SK-N-SH (cell line): ENCODE results near the gene SIRPA. TPM values are rescaled to one million over a fixed set of nuclear protein-coding genes. Genes with fewer than 3 reads are reported as not detected.

Experiments used
- CTCF ChIA-PET: fragments of 300-600, 350-600 bp; formaldehyde crosslinking; extraction: SDS; loops from one replicate; lab custom pipeline; 2021; lab: Yijun Ruan, JAX
- POLR2A ChIA-PET: fragments of 350-600 bp; sonication (Branson Sonifier 250); formaldehyde crosslinking; extraction: SDS; loops from one replicate; lab custom pipeline; 2020; ENCODE audit warnings: antibody characterized with exemption, inconsistent platforms; lab: Yijun Ruan, JAX
- DNase-seq: peaks from one replicate; pipeline ENCODE4 v3.0.0; 2012
- H2AFZ ChIP-seq: fragments of 200-600 bp; sonication (generic); 2 replicates; pipeline ENCODE4 v1.8.1; 2016; ENCODE audit warnings: antibody characterized with exemption, mild to moderate bottlenecking, low read depth
- H3F3A ChIP-seq: fragments of 200-600 bp; sonication (generic); replicated peaks from 2 replicates; pipeline ENCODE3; 2016; ENCODE audit warnings: antibody characterized with exemption, mild to moderate bottlenecking; ENCODE audit not compliant: insufficient read depth
- H3K27ac ChIP-seq, 2 experiments: fragments of 200-500 bp in 1 of 2; fragments of 200-600 bp in 1 of 2; sonication (Bioruptor generic) in 1 of 2; sonication (generic), shearing (Covaris generic) in 1 of 2; 2 replicates each; pipeline versions ENCODE4 v1.5.1 to v1.6.1; 2014 to 2016; ENCODE audit warnings: low read depth in 2 of 2, inconsistent platforms in 1 of 2, low read length in 1 of 2, mild to moderate bottlenecking in 1 of 2, mixed read lengths in 1 of 2
- H3K27me3 ChIP-seq: fragments of 200-600 bp; sonication (generic), shearing (Covaris generic); 2 replicates; pipeline ENCODE4 v1.6.1; 2016; ENCODE audit warnings: mixed run types; ENCODE audit not compliant: insufficient read depth
- H3K36me3 ChIP-seq, 2 experiments: fragments of 200-500 bp in 1 of 2; fragments of 200-600 bp in 1 of 2; sonication (Bioruptor generic) in 1 of 2; sonication (generic) in 1 of 2; replicated peaks in 1 of 2; 2 replicates each; pipeline versions ENCODE3 to v1.5.1; 2014 to 2016; ENCODE audit warnings: low read length in 1 of 2, mild to moderate bottlenecking in 1 of 2; ENCODE audit not compliant: insufficient read depth in 2 of 2, control insufficient read depth in 1 of 2
- H3K4me1 ChIP-seq, 2 experiments: fragments of 200-500 bp in 1 of 2; fragments of 200-600 bp in 1 of 2; sonication (Bioruptor generic) in 1 of 2; sonication (generic), shearing (Covaris generic) in 1 of 2; 2 replicates each; pipeline versions ENCODE4 v1.5.1 to v1.6.1; 2014 to 2016; ENCODE audit warnings: low read depth in 1 of 2, low read length in 1 of 2, mixed run types in 1 of 2; ENCODE audit not compliant: insufficient read depth in 2 of 2, control insufficient read depth in 1 of 2
- H3K4me2 ChIP-seq: fragments of 200-600 bp; sonication (generic), shearing (Covaris generic); 2 replicates; pipeline ENCODE4 v1.6.1; 2017; ENCODE audit warnings: mixed run types
- H3K4me3 ChIP-seq, 2 experiments: fragments of 200-500 bp in 1 of 2; fragments of 200-600 bp in 1 of 2; sonication (Bioruptor generic) in 1 of 2; sonication (generic), shearing (Covaris generic) in 1 of 2; 2 replicates each; pipeline versions ENCODE4 v1.5.1 to v1.8.1; 2014 to 2016; ENCODE audit warnings: low read depth in 2 of 2, inconsistent platforms in 1 of 2, low read length in 1 of 2, mild to moderate bottlenecking in 1 of 2, mixed read lengths in 1 of 2, moderate library complexity in 1 of 2
- H3K79me2 ChIP-seq: fragments of 200-600 bp; sonication (generic); 2 replicates; pipeline ENCODE4 v1.8.1; 2017; ENCODE audit warnings: mild to moderate bottlenecking; ENCODE audit not compliant: insufficient read depth
- H3K9ac ChIP-seq: fragments of 200-600 bp; sonication (generic); 2 replicates; pipeline ENCODE4 v1.6.1; 2017; ENCODE audit warnings: mixed run types
- H3K9me2 ChIP-seq: fragments of 200-600 bp; sonication (generic); 2 replicates; pipeline ENCODE4 v1.6.1; 2017; ENCODE audit warnings: mixed run types
- H3K9me3 ChIP-seq: fragments of 200-600 bp; sonication (generic); 2 replicates; pipeline ENCODE4 v1.6.1; 2017; ENCODE audit warnings: mixed run types, mild to moderate bottlenecking, moderate library complexity
- H4K20me1 ChIP-seq: fragments of 200-600 bp; sonication (generic); 2 replicates; pipeline ENCODE4 v1.6.1; 2017; ENCODE audit warnings: mild to moderate bottlenecking, mixed run types; ENCODE audit not compliant: insufficient read depth
- FOXM1 ChIP-seq: IDR thresholded peaks from 2 replicates; pipeline ENCODE4 v1.4.0; 2012; ENCODE audit warnings: low read depth, mild to moderate bottlenecking
- MXI1 ChIP-seq: IDR thresholded peaks from 2 replicates; pipeline ENCODE4 v1.6.1; 2012; ENCODE audit warnings: mild to moderate bottlenecking, low read depth, low read length, improper control_type of control experiment
- PBX3 ChIP-seq: IDR thresholded peaks from 2 replicates; pipeline ENCODE4; 2012
- RAD21 ChIP-seq: IDR thresholded peaks from 2 replicates; pipeline ENCODE4 v1.6.1; 2012; ENCODE audit warnings: mild to moderate bottlenecking, low read length
- RFX5 ChIP-seq: IDR thresholded peaks from 2 replicates; pipeline ENCODE4 v1.6.1; 2012; ENCODE audit warnings: mild to moderate bottlenecking, improper control_type of control experiment, low read length
- TAF1 ChIP-seq: IDR thresholded peaks from 2 replicates; pipeline ENCODE4 v1.6.1; 2012; ENCODE audit warnings: low read depth, mild to moderate bottlenecking, low read length, moderate library complexity, borderline replicate concordance
- USF1 ChIP-seq: IDR thresholded peaks from 2 replicates; pipeline ENCODE4 v1.4.0; 2012; ENCODE audit warnings: low read depth, borderline replicate concordance
- ZBTB33 ChIP-seq: IDR thresholded peaks from 2 replicates; pipeline ENCODE4 v1.4.0; 2012; ENCODE audit warnings: low read depth, borderline replicate concordance
- WGBS: methylation state at CpG from one replicate; pipeline ENCODE4 v1.1.6; 2017; ENCODE audit warnings: low lambda C conversion rate; 5-methylcytosine and 5-hydroxymethylcytosine counted together
- polyA plus RNA-seq, 3 experiments: library from polyadenylated mRNA; depleted of rRNA; stranded (reverse); fragments of >200 nt; gene quantifications; 2 replicates each; pipeline ENCODE4 v1.2.3, GENCODE V29; 2012
- TF ChIP-seq, protein P1 (sequence below): fragments of 150-350 bp; IDR thresholded peaks from 2 replicates; pipeline ENCODE4 v1.6.1; 2016; ENCODE audit warnings: mild to moderate bottlenecking, low read depth, low read length

SIRPA gene
- polyA plus RNA-seq, 1 of the 3 experiments (the other 2 are of a cell fraction), result 9.1 TPM

DNA sequence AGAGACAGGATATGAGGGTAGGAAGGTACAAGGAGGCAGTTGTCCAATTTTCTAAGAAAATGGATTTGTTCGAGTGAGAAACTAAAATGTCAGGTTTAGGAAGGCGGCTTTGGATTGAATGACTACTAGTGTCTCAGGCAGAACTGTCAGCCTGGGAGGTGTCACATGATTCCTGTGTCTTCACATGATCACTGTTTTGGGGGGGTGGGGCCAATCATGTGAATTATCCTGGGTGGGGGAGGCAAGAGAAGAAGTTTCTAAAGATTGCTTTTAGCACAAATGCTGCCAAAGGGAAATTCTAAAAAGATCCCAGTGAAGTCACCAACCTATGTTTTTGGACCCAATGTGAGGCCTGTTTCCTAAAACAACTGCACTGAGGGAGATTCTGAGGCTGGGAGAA lies 2.3 kb downstream of the SIRPA start:
- DNase-seq, result no peak
- Histone ChIP-seq H4K20me1 (peaks cover 13% of the 10 kb centered on the region; the same call in 1 of the 2 replicates), H3K4me2 (peak overlapping the region; percentile 47; the same call in 1 of the 2 replicates), H2AFZ (no peak overlapping the region), H3K9ac (no peak overlapping the region), H3K27ac (no peak overlapping the region), H3K4me1 (peaks cover 13 to 25% of the 10 kb centered on the region in 2 experiments; a peak in 1 of 4 replicates), H3K27me3 (no peaks in the 10 kb centered on the region), H3K9me2 (no peaks in the 10 kb centered on the region), H3F3A (peaks cover 3% of the 10 kb centered on the region), H3K4me3 (no peak overlapping the region), H3K36me3 (no peaks in the 10 kb centered on the region), H3K79me2 (peaks cover 72% of the 10 kb centered on the region), H3K9me3 (no peaks in the 10 kb centered on the region)
- 96% methylated on average over 2 of the region's 2 CpGs for WGBS
- CTCF ChIA-PET, result no interaction called here
- no peak for TF ChIP-seq TAF1
- peak; percentile 60; the same call in 1 of the 2 replicates for TF ChIP-seq USF1
- TF ChIP-seq ZBTB33, result no peak
- POLR2A ChIA-PET, result no interaction called here

- Histone ChIP-seq H3K4me2 (no peak overlapping the region), H3K9me3 (no peaks in the 10 kb centered on the region), H3K4me3 (no peak overlapping the region), H3K79me2 (peaks cover 77% of the 10 kb centered on the region), H3K9me2 (no peaks in the 10 kb centered on the region), H2AFZ (no peak overlapping the region), H3K9ac (no peak overlapping the region), H3K4me1 (peaks cover 13 to 25% of the 10 kb centered on the region in 2 experiments; a peak in 1 of 4 replicates), H4K20me1 (peaks cover 13% of the 10 kb centered on the region; the same call in 1 of the 2 replicates), H3K27me3 (no peaks in the 10 kb centered on the region), H3K27ac (no peak overlapping the region), H3F3A (peaks cover 3% of the 10 kb centered on the region), H3K36me3 (no peaks in the 10 kb centered on the region)
- ChIA-PET CTCF (interaction anchor here (1.0 to 2.5 kb wide), 2 partner anchors 35 to 121 kb away, joined by 3 to 10 read pairs; no protein-coding TSS in a partner anchor), POLR2A (no interaction called here)
- DNase-seq, result no peak
- 90% methylated on average over 9 of the region's 11 CpGs for WGBS
- TF ChIP-seq MXI1, result no peak
- no peak for TF ChIP-seq RFX5
- TF ChIP-seq, protein P1, sequence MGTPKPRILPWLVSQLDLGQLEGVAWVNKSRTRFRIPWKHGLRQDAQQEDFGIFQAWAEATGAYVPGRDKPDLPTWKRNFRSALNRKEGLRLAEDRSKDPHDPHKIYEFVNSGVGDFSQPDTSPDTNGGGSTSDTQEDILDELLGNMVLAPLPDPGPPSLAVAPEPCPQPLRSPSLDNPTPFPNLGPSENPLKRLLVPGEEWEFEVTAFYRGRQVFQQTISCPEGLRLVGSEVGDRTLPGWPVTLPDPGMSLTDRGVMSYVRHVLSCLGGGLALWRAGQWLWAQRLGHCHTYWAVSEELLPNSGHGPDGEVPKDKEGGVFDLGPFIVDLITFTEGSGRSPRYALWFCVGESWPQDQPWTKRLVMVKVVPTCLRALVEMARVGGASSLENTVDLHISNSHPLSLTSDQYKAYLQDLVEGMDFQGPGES, result no peak
- TF ChIP-seq PBX3, result no peak
- no peak for TF ChIP-seq RAD21
- no peak for TF ChIP-seq FOXM1
These were observed 2.8 kb downstream of the SIRPA start for GRCh38 chr20:1897965-1898464.
